NCI-H2196 treated with DMSO at 0.1 percent for 48 hours (cell line): ENCODE results near the gene PNPLA3.
A peak's percentile ranks its signal among the peaks of the same experiment; 100 is the strongest.

Source experiments
- DNase-seq: peaks from one replicate; lab custom pipeline; 2025; ENCODE audit not compliant: unreplicated experiment; lab: John Stamatoyannopoulos, UW

PNPLA3 gene

GRCh38 chr22:43957871-43958270, 34.3 kb downstream of the PNPLA3 start:
- DNase-seq = no peak

DNA sequence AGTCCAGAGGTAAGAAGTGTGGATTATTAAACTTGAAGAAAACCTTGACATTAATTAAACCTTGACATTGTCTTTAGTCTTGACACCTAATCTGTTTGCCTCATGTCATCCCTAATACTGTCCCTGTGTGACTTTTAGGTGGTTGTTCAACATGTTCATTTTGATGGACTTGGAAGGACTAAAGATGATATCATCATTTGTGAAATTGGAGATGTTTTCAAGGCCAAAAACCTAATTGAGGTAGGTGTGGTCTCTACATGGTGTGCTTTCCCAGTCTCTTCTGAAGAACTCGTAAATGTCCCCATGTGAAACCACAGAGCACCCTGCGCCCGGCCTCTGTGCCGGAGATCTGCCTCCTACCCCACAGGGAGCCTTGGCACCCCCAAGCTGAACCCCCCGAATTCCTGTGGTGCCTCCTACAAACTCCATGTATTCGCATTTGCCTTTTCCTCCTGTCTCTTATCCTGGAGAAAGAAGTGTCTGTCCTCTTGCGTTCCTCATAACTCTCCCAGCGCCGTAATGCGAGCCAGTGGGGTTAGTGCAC, 40.8 kb downstream of the PNPLA3 start:
- peak; percentile 1 for DNase-seq

DNA sequence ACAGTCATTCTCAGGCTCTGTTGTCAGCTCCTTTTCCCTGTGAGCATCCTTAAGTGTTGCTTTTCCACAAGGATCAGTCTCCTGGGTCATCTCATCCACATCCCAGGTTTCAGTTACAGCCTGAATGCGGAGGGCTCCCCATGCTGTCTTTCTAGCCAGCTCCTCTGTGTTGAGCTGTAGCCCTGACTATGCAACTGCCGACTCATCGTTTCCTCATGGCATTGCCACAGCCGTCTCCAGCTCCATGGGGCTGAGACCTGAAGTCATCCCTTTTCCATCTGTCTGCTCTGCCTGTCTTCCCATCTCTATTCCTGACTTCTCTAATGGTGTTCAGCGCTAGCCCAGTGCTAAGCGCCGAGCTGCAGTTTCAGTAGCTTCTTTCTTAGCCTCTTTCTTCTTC, 43.5 kb downstream of the PNPLA3 start:
- DNase-seq = no peak

DNA sequence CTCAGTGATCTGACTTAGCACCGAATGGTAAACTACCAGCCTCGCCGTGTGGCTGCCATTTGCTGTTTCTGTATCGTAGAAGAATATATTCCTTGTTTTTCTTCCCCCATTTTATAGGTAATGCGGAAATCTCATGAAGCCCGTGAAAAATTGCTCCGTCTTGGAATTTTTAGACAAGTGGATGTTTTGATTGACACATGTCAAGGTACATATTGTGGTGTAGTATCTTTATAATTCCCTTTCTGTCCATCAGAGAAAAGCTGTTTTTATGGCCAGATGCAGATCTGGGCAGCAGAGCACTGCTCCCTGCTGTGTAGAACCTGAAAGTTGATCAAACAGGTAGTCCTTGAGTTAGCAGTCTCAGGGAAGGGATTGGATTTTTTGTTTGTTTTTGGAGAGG, 45.0 kb downstream of the PNPLA3 start:
- DNase-seq = no peak

- DNase-seq = no peak
These were observed 45.6 kb downstream of the PNPLA3 start for GRCh38 chr22:43969021-43969878.

DNA sequence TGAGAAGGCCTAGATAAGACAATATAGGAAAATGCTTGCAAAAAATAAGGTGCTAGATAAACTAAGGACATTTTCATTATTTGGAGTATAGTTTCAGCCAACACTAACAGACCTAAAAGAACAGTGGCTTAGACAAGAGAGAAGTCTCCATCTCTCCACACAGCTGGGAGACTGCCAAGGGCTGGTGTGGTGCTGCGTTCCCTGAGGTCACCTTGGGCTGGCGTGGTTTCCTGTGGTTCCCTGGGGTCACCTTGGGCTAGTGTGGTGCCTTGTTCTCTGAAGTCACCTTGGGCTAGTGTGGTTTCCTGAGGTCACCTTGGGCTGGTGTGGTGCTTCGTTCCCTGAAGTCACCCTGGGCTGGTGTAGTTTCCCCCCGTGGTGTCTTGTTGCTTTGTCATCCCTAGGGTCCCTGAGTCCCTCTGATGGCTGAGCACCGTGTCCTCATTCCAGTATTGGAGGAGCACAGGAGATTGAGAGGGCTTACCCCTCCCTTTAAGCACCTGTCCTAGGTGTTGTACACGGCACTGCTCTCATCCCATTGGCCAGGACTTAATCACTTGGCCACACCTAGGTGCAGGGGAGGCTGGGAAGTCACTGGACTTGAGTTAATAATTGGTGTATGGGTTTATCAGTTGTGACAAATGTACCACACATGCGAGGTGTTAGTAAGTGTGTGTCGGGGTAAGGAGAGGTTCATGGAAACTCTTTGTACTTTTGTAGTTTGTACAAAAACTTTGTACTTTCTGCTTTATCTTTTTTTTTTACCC, 46.6 kb downstream of the PNPLA3 start:
- no peak for DNase-seq

DNA sequence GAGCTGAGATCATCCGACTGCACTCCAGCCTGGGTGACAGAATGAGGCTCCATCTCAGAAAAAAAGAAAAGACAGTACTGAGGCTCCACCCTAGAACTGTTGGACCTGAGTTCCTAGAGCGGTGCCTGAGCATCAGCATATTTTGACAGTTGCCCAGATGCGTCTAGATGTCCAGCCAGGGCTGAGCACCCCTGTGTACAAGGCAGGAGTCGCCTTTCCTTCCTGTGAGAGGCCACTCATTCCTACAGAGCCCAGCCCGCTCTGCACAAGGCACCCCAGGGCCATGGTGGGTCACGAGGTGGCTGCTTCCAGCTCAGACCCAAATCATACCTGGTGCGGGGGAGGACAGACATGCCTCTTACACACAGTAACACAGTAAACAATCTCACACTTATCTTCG, 47.5 kb downstream of the PNPLA3 start:
- no peak for DNase-seq

GRCh38 chr22:43972931-43973462, 49.4 kb downstream of the PNPLA3 start:
- no peak for DNase-seq

GRCh38 chr22:43974028-43974545, 50.5 kb downstream of the PNPLA3 start:
- DNase-seq = no peak

DNA sequence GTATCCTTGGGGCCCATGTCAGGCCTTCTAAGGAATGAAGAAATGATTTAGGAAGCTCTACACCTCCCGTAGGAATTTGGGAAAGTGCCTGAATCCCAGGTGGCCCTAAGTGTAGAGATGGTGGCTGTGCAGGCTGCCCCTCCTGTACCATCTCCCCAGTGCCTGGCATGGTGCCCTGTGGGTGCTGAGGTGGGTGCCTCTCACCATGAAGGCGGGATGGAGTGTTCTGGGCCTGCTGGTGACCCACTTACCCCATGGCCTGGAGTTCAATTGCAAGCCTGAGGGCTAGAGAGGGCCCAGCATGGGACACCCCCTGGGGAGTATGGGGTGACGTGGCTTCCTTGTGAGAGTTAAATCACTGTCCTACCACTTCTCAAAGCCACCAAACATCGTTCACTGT, 51.4 kb downstream of the PNPLA3 start:
- DNase-seq = no peak

- DNase-seq = no peak
These were observed 53.5 kb downstream of the PNPLA3 start for GRCh38 chr22:43976861-43977795.

DNA sequence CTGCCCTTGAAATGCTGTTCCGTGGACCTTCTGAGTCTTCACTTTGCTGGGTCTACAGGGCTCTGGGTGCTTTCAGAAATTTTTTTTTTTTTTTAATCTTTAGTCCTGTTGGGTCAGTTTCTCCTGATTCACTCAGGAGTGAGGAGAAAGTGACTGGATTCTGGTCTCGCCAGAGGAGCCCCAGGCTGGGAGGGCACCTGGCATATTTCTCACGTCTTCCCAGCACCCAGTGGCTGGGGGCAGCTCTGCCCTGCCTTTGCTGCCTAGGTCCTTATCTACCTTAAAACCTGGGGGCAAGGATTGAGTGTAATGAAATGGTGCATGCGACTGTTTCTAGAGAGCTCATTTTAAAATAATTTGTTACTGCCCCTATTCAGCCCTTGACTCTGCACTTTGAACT, 55.0 kb downstream of the PNPLA3 start:
- DNase-seq = no peak

DNA sequence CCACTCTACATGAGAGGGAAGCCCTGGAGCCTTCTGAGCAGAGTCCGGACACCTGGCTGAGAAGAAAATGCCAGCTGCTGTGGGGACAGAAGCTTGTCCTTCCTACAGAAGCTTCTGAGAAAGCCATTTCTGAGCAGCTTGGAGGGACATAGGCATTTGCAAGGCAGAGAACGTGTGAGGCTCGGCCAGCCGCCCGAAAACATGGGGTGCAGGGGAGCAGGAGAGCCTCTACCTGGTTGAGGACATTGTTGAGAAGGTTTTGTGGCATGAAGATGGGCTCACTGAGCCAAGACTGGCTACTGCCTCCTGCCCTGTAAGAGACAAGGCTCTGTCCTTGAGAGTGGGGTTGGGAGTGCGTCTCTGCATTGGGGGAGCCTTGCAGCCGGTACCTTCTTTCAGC, 57.0 kb downstream of the PNPLA3 start:
- DNase-seq = no peak

DNA sequence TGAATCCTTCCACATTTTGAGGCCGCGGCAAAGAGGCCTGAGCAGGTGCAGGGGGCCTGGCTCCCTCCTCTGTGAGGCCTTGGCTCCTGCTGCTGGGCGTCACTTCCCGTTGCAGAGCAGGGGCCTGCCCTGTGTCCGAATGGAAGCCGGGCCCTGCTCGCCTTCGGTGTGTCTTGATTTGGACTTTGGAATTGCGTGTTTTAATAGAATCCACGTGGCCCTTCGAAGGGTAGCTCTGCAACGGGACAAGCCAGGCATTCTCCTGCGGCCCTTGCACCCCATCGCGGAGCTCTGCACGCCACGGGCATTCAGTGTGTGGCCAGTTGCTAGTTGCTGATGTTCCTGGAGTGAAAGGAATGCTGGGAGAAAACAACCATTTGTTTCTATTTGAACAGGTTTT, 57.4 kb downstream of the PNPLA3 start:
- DNase-seq = no peak

- no peak for DNase-seq
These were observed 60.2 kb downstream of the PNPLA3 start for GRCh38 chr22:43983808-43984207.

DNA sequence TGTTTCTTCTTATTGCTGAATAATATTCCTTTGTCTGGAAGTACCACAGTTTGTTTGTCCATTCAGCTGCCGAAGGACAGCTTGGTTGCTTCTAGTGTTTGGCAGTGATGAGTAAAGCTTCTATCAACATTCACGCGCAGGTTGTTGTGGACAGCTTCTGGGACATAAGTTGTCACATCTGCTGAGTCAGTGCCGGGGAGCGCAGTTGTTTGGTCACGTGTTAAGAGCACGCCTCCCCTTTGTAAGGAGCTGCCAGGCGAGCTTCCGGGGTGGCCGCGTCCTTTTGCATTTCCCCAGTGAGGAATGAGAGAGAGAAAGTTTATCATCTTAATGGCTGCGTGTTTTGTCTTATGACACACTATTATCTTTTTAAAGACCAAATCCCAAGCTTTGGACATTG, 61.9 kb downstream of the PNPLA3 start:
- DNase-seq = no peak

GRCh38 chr22:43988116-43988820, 64.7 kb downstream of the PNPLA3 start:
- no peak for DNase-seq

DNA sequence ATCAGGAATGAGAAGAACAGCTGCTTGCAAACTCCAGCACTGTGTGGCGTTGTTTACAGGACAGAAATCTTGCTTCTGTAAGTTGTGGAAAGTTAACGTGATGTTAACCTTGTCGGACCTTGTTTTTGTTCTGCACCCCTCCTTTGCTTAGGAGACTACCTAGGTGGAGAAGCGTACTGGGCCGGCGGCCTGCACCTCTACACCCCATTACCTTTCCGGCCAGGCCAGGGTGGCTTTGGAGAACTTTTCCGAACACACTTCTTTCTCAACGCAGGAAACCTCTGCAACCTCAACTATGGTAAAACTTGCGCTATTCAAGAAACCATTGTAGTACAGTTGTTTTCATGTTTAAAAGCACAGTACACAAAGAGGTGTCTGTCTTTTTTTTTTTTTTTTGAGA, 65.4 kb downstream of the PNPLA3 start:
- DNase-seq = no peak

DNA sequence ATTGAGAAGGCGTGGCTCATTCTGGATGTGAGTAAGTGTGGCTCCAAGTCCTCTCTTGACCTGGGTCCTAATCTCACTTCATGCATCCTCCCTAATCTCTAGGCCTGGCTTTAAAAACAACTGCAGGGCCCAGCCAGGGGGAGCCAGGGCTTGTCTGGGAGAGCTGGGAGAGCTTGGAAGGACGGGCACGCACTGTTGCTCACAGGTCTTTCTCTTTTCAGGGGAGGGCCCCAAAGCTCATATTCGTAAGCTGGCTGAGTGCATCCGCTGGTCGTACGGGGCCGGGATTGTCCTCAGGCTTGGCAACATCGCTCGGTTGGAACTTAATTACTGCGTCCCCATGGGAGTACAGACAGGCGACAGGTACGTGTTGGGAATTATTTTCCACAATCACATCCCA, 66.4 kb downstream of the PNPLA3 start:
- no peak for DNase-seq
